Pancreas (tissue), 10 donors: ENCODE data around the gene ARL1. TPM values are rescaled to one million over a fixed set of nuclear protein-coding genes. Genes with fewer than 3 reads are reported as not detected.
"Not testable (repeated sequence)": the region's sequence is repeated elsewhere in the genome, so short reads cannot be mapped to it uniquely, and the experiment has no call there.

Source experiments
- ATAC-seq, 4 donors: fragments of 200-7000 bp; cut with Tn5 transposase; one replicate each; pipeline versions ENCODE4 v1.8.0 to v1.9.1; 2020; ENCODE audit warnings: mild to moderate bottlenecking in 4 of 4, moderate library complexity in 4 of 4
- DNase-seq, 6 donors: peaks; one replicate each; pipeline ENCODE4 v3.0.0-alpha.2; 2020
- FAIRE-seq: peaks from 2 replicates; lab custom pipeline; 2012; peaks lifted over from hg19 to GRCh38; lab: Jason Lieb, UNC
- H3K27ac ChIP-seq, 4 donors: fragments of 200-600 bp; sonication (generic); 1 replicate in 3 of 4; 2 replicates in 1 of 4; pipeline versions ENCODE4 v1.5.0 to v1.8.0; 2020
- H3K27me3 ChIP-seq, 4 donors: fragments of 200-600 bp; one replicate each; pipeline ENCODE4 v1.8.0; 2021
- H3K36me3 ChIP-seq, 3 donors: fragments of 200-600 bp; sonication (generic) in 1 of 3; one replicate each; pipeline versions ENCODE4 v1.5.0 to v1.8.0; 2020 to 2021
- H3K4me1 ChIP-seq, 3 donors: fragments of 200-600 bp; one replicate each; pipeline ENCODE4 v1.8.0; 2021
- H3K4me3 ChIP-seq, 4 donors: fragments of 200-600 bp; sonication (generic) in 2 of 4; one replicate each; pipeline versions ENCODE4 v1.5.0 to v1.8.0; 2020 to 2021
- H3K9me3 ChIP-seq, 4 donors: fragments of 200-600 bp; one replicate each; pipeline ENCODE4 v1.8.0; 2021
- CTCF ChIP-seq, 4 donors: fragments of 200-600 bp; sonication (generic) in 3 of 4; IDR thresholded peaks; one replicate each; pipeline versions ENCODE4 v1.5.0 to v1.8.0; 2021; ENCODE audit warnings: antibody characterized with exemption in 4 of 4
- WGBS, 2 donors: extraction: QIAGEN DNeasy Blood & Tissue Kit; methylation state at CpG; one replicate each; pipeline ENCODE4 v1.1.7; 2013; 5-methylcytosine and 5-hydroxymethylcytosine counted together
- intact Hi-C, 3 donors: fragments of 100-400 bp; cut with DNase I; formaldehyde crosslinking; loops; one replicate each; pipeline versions ENCODE4 v1.11.1 to v1.14.2; 2022
- polyA plus RNA-seq, 2 donors: library from polyadenylated mRNA; stranded (reverse); fragments of 200-250 nt; gene quantifications; one replicate each; pipeline ENCODE4 v1.2.3, GENCODE V29; 2013
- total RNA-seq, 6 donors: library from RNA; stranded (reverse); fragmentation: NEBNext Ultra II Directional in 4 of 6; extraction: Animal tissue kit (Norgen Biotek cat#: 25700) in 4 of 6; gene quantifications; one replicate each; pipeline versions ENCODE4 v1.2.1 to v1.2.4, GENCODE V29; 2021 to 2023
- donor health status: healthy with polysubstance abuse.
- donor health status: DM: no; HTN: no; CAD: no; lungs with moderate emphysema.
- donor health status: DM: no; HTN: no; CAD: no.
- donor health status: control.
- donor health status: control.
- donor health status: Bipolar disorder and iron deficiency.
- donor health status: DM: yes; HTN: yes; CAD: no.
- donor health status: DM: no; HTN: no; CAD: no.
- donor health status: DM: no; HTN: no; CAD: no.
- donor health status: DM: yes; HTN: yes; CAD: no.

ARL1 gene
- total and polyA plus RNA-seq, 8 donors, result 16.0 to 65.8 (median 51.7) TPM

- no peaks in the 10 kb centered on the region for H3K9me3 ChIP-seq
- H3K27ac ChIP-seq, result no peak overlapping the region
- intact Hi-C loops, result no loop called here
- H3K27me3 ChIP-seq, result no peaks in the 10 kb centered on the region
- WGBS, 2 donors, result 0% methylated on average over 2 of the region's 2 CpGs
- no peak overlapping the region for H3K4me3 ChIP-seq
- DNase-seq (peak in 3 of 6 donors; percentile 6 to 31 (median 19)), ATAC-seq (peak in 3 of 4 donors; percentile 71 to 81 (median 79)), FAIRE-seq (peak; percentile 96)
- no peaks in the 10 kb centered on the region for H3K4me1 ChIP-seq
- TF ChIP-seq CTCF (IDR thresholded peaks at IDR 0.05), result peak in 3 of 4 donors; percentile 23 to 39 (median 32)
- no peaks in the 10 kb centered on the region for H3K36me3 ChIP-seq
Measured at GRCh38 chr12:101414533-101415119, 7.1 kb upstream of the ARL1 start.

GRCh38 chr12:101410169-101410568 is 2.6 kb upstream of the ARL1 start:
- H3K4me1 ChIP-seq, result peaks cover 0 to 15% (median 10%) of the 10 kb centered on the region in 3 donors
- H3K36me3 ChIP-seq, H3K9me3 ChIP-seq, H3K27me3 ChIP-seq, FAIRE-seq, DNase-seq, H3K4me3 ChIP-seq, H3K27ac ChIP-seq, intact Hi-C loops, ATAC-seq: not testable (repeated sequence)
- 86 to 88% methylated on average over 8 of the region's 8 CpGs for WGBS, 2 donors

- intact Hi-C loops, result no loop called here
- WGBS, 2 donors, result 0 to 1% methylated on average over 18 of the region's 18 CpGs
- Histone ChIP-seq H3K4me3 (peak overlapping the region; percentile 60 to 94 (median 82)), H3K27me3 (no peaks in the 10 kb centered on the region), H3K36me3 (no peaks in the 10 kb centered on the region), H3K9me3 (no peaks in the 10 kb centered on the region), H3K27ac (peak overlapping the region; percentile 88 to 97 (median 92)), H3K4me1 (peaks cover 0 to 16% (median 14%) of the 10 kb centered on the region in 3 donors)
- no peak for TF ChIP-seq CTCF (IDR thresholded peaks at IDR 0.05)
- DNase-seq (no peak), FAIRE-seq (no peak), ATAC-seq (peak; percentile 6 to 31 (median 28))
Measured at GRCh38 chr12:101407049-101407435, 530 bp downstream of the ARL1 start.

GRCh38 chr12:101391181-101391580 is 16.4 kb downstream of the ARL1 start:
- WGBS, 2 donors, result 75 to 76% methylated on average over 3 of the region's 3 CpGs
- DNase-seq, H3K27ac ChIP-seq, H3K4me1 ChIP-seq, H3K9me3 ChIP-seq, FAIRE-seq, H3K4me3 ChIP-seq, H3K27me3 ChIP-seq, ATAC-seq, intact Hi-C loops: not testable (repeated sequence)
- peaks cover 4 to 47% (median 13%) of the 10 kb centered on the region in 3 donors for H3K36me3 ChIP-seq

- H3K27me3 ChIP-seq, result no peaks in the 10 kb centered on the region
- no peak for FAIRE-seq
- intact Hi-C loops, result no loop called here
- H3K9me3 ChIP-seq, result no peaks in the 10 kb centered on the region
- no peak overlapping the region for H3K4me3 ChIP-seq
- peaks cover 0 to 18% (median 10%) of the 10 kb centered on the region in 3 donors for H3K36me3 ChIP-seq
- no peak overlapping the region for H3K27ac ChIP-seq
- TF ChIP-seq CTCF (IDR thresholded peaks at IDR 0.05), result no peak
- peak in 3 of 4 donors; percentile 48 to 60 (median 55) for ATAC-seq
- H3K4me1 ChIP-seq, result no peaks in the 10 kb centered on the region
- DNase-seq, result no peak
Measured at GRCh38 chr12:101379149-101379548, 28.4 kb downstream of the ARL1 start.

- FAIRE-seq (no peak), ATAC-seq (no peak), DNase-seq (no peak)
- H3K27me3 ChIP-seq, result no peaks in the 10 kb centered on the region
- H3K27ac ChIP-seq, result no peak overlapping the region
- H3K36me3 ChIP-seq, result peaks cover 0 to 26% (median 0%) of the 10 kb centered on the region in 3 donors
- no peak for TF ChIP-seq CTCF (IDR thresholded peaks at IDR 0.05)
- WGBS, 2 donors, result 69 to 76% methylated on average over 5 of the region's 5 CpGs
- intact Hi-C loops, result no loop called here
- H3K9me3 ChIP-seq, result no peaks in the 10 kb centered on the region
- no peaks in the 10 kb centered on the region for H3K4me1 ChIP-seq
- no peak overlapping the region for H3K4me3 ChIP-seq
Measured at GRCh38 chr12:101375573-101375972, 32.0 kb downstream of the ARL1 start.
